Measurements from ENCODE around the gene IL18RAP.

The IL18RAP gene

DNA sequence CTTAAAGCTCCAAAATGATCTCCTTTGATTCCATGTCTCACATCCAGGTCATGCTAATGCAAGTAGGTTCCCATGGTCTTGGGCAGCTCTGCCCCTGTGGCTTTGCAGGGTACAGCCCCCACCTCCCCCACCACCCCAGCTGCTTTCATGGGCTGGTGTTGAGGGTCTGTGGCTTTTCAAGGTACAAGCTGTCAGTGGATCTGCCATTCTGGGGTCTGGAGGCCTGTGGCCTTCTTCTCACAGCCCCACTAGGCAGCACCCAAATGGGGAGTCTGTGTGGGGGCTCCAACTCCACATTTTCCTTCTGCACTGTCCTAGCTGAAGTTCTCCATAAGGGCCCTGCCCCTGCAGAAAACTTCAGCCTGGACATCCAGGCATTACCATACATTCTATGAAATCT is 69.0 kb downstream of the IL18RAP start:
- DNase-seq (ENCODE audit: extremely low spot score) = no peak
- POLR2A ChIA-PET = no interaction called here
- CTCF ChIA-PET = interaction anchor here (7.1 kb wide), 1 partner anchor 18 kb away, joined by 48 read pairs; the partner anchor contains the start of gene SLC9A4
- TF ChIP-seq, protein P1, sequence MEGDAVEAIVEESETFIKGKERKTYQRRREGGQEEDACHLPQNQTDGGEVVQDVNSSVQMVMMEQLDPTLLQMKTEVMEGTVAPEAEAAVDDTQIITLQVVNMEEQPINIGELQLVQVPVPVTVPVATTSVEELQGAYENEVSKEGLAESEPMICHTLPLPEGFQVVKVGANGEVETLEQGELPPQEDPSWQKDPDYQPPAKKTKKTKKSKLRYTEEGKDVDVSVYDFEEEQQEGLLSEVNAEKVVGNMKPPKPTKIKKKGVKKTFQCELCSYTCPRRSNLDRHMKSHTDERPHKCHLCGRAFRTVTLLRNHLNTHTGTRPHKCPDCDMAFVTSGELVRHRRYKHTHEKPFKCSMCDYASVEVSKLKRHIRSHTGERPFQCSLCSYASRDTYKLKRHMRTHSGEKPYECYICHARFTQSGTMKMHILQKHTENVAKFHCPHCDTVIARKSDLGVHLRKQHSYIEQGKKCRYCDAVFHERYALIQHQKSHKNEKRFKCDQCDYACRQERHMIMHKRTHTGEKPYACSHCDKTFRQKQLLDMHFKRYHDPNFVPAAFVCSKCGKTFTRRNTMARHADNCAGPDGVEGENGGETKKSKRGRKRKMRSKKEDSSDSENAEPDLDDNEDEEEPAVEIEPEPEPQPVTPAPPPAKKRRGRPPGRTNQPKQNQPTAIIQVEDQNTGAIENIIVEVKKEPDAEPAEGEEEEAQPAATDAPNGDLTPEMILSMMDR (IDR thresholded peaks at IDR 0.05; ENCODE audit: control extremely low read depth, extremely low read depth, low read depth, missing control alignments) = no peak

DNA sequence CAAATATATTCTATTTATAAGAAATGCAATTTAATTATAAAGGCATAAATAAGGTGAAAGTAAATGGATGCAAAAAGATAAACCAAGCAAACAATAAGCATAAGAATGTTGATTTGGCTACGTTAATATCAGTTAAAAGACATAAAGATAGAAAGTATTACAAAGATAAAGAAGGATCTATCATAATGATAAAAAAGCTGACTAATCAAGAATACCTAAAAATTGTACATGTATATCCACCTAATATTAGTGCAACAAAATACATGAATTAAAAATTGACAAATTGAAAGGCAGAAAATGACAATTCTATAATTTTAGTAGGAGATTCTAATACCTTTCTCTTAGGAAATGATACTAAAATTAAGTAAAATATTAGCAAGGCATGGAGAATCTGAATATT is 71.6 kb downstream of the IL18RAP start:
- no peak for DNase-seq (ENCODE audit: extremely low spot score)
- POLR2A ChIA-PET = no interaction called here
- CTCF ChIA-PET = no interaction called here
- TF ChIP-seq, protein P1 (IDR thresholded peaks at IDR 0.05; ENCODE audit: control extremely low read depth, extremely low read depth, low read depth, missing control alignments) = no peak

DNA sequence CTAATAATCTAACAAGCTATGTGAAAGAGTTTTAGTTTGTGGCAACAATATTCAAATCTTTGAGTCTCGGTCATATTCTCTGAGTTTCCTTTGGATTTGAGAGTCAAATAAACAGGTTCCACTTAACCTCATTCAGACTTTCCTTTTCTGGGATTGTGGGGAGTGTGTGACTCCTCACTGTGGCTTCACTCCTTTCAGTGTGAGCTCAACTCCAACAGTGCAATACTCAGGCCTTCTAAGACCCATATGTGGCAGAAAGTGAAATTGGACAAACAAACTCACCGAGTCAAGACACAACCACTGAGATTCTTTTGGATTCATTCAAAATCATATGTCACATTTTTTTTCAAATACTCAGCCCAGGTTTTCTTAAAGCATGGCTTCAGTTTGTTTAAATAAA is 75.5 kb downstream of the IL18RAP start:
- CTCF ChIA-PET = interaction anchor here (0.9 to 2.0 kb wide), 6 partner anchors 10 to 117 kb away, joined by 3 to 4 read pairs (median 3); partner anchors contain the start of gene SLC9A4
- DNase-seq (ENCODE audit: extremely low spot score) = no peak
- TF ChIP-seq, protein P1 (IDR thresholded peaks at IDR 0.05; ENCODE audit: control extremely low read depth, extremely low read depth, low read depth, missing control alignments) = no peak
- POLR2A ChIA-PET = no interaction called here

DNA sequence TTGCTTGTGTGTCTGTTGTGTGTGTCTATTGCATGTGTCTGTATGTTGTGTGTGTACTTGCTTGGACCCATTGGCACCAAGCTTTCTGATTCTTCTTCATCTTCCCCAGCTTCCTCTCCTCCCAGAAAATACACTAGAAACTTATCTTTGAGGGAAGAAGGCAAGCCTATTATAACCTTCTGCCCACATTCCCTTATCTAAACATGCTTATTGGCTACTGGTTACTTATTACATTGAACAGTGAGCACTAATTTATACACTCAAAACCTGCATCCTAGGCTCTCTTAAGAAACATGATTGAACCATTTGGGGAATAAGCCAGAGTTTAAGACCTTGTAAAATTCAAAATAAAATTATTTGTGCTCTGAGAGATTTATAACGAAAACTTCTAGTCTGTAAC is 76.6 kb downstream of the IL18RAP start:
- DNase-seq (ENCODE audit: extremely low spot score) = no peak
- ChIA-PET POLR2A (no interaction called here), CTCF (interaction anchor here (1.3 to 2.0 kb wide), 2 partner anchors 14 to 90 kb away, joined by 3 to 4 read pairs; no protein-coding TSS in a partner anchor)
- TF ChIP-seq, protein P1 (IDR thresholded peaks at IDR 0.05; ENCODE audit: control extremely low read depth, extremely low read depth, low read depth, missing control alignments) = no peak

All from GM10248 (cell line).